Progenitor cell of endocrine pancreas (in vitro differentiated cells): Measurements from ENCODE around the gene NKAIN2. TPM values are rescaled to one million over a fixed set of nuclear protein-coding genes. Genes with fewer than 3 reads are reported as not detected.

Experiments used
- DNase-seq: peaks from one replicate; pipeline ENCODE4 v3.0.0; 2021; ENCODE audit warnings: low spot score; ENCODE audit not compliant: unreplicated experiment
- H3K27ac Mint-ChIP-seq: 2 replicates; pipeline ENCODE4 v1.8.0; 2021; ENCODE audit warnings: mild to moderate bottlenecking, moderate library complexity, mixed read lengths
- H3K27me3 Mint-ChIP-seq: 2 replicates; pipeline ENCODE4 v1.8.0; 2021; ENCODE audit warnings: mixed read lengths
- H3K36me3 Mint-ChIP-seq: 2 replicates; pipeline ENCODE4 v1.8.0; 2022; ENCODE audit warnings: mixed read lengths; ENCODE audit not compliant: insufficient read depth
- H3K4me1 Mint-ChIP-seq: 2 replicates; pipeline ENCODE4 v1.8.0; 2021; ENCODE audit warnings: low read depth, mixed read lengths
- H3K4me3 Mint-ChIP-seq: 2 replicates; pipeline ENCODE4 v1.8.0; 2021; ENCODE audit warnings: low read depth, mild to moderate bottlenecking, moderate library complexity, mixed read lengths
- H3K9me3 Mint-ChIP-seq: 2 replicates; pipeline ENCODE4 v1.8.0; 2021; ENCODE audit warnings: low read depth, mixed read lengths
- total RNA-seq: library from RNA; stranded (reverse); gene quantifications from 2 replicates; pipeline ENCODE4 v1.2.1, GENCODE V29; 2021
- TF ChIP-seq, protein P1 (sequence below): fragments of 200-600 bp; sonication (generic); IDR thresholded peaks from one replicate; pipeline ENCODE4 v1.5.0; 2021; ENCODE audit warnings: antibody characterized with exemption, mild to moderate bottlenecking; ENCODE audit not compliant: unreplicated experiment

NKAIN2 gene
- total RNA-seq, 1 donor from 2014 or later: 2.5 TPM

DNA sequence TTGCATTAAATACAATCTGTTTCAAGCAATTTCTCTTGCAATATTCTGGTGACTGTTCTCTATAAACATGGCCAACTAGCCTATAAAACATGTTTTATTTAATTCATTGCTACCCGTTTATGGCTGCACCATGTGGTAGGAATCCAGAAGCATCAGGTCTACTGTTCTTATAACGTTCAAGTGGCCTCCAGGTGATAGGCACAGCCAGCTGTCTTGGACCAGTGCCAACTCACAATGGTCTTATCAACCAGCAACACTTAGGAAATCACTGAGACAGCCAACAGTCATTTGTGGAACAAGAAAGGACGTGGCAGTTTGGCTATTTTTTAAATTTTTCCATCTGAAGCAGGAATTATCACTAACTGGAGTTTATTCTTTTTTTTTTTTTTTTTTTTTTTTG, 193.6 kb downstream of the NKAIN2 start:
- no peak overlapping the region for H3K4me3 Mint-ChIP-seq
- no peak for DNase-seq
- TF ChIP-seq, protein P1, sequence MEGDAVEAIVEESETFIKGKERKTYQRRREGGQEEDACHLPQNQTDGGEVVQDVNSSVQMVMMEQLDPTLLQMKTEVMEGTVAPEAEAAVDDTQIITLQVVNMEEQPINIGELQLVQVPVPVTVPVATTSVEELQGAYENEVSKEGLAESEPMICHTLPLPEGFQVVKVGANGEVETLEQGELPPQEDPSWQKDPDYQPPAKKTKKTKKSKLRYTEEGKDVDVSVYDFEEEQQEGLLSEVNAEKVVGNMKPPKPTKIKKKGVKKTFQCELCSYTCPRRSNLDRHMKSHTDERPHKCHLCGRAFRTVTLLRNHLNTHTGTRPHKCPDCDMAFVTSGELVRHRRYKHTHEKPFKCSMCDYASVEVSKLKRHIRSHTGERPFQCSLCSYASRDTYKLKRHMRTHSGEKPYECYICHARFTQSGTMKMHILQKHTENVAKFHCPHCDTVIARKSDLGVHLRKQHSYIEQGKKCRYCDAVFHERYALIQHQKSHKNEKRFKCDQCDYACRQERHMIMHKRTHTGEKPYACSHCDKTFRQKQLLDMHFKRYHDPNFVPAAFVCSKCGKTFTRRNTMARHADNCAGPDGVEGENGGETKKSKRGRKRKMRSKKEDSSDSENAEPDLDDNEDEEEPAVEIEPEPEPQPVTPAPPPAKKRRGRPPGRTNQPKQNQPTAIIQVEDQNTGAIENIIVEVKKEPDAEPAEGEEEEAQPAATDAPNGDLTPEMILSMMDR: no peak
- no peaks in the 10 kb centered on the region for H3K36me3 Mint-ChIP-seq
- H3K4me1 Mint-ChIP-seq: peaks cover 11% of the 10 kb centered on the region
- H3K27me3 Mint-ChIP-seq: no peaks in the 10 kb centered on the region
- H3K27ac Mint-ChIP-seq: no peak overlapping the region
- no peaks in the 10 kb centered on the region for H3K9me3 Mint-ChIP-seq

DNA sequence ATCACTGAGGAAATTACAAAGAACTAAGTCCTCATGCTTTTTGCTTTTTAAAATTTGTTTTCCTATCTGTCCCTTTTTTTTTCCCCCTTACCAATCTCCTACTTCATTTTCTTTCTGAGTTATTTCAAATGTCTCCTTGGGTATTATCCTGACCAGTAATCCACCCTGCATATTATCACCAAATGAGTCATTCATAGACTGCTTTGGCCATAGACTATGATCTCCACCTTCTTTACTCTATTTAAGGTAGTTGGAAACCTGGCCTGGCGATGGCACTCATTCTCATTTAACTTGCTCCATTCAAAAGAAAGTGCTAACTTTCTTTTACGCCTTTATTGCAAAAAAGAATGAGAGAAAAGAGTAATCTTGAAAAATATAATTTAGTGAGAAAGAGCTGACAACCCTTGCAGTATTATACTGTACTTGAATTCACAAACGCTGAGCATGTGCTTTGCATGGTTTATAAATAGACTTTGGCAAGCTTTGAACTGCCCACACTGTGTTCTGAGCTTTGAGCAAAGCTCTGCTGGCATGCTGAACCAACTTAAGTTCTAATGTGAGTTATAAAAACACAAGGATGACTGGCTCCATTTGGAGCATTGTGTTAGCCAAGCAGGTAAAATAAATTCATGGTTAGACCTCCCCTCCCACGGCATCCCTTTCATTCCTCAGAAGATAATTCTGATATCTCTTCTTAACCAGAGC, 198.9 kb downstream of the NKAIN2 start:
- H3K27me3 Mint-ChIP-seq: no peaks in the 10 kb centered on the region
- TF ChIP-seq, protein P1: no peak
- peaks cover 2% of the 10 kb centered on the region for H3K4me1 Mint-ChIP-seq
- no peaks in the 10 kb centered on the region for H3K36me3 Mint-ChIP-seq
- H3K4me3 Mint-ChIP-seq: no peak overlapping the region
- H3K27ac Mint-ChIP-seq: no peak overlapping the region
- no peaks in the 10 kb centered on the region for H3K9me3 Mint-ChIP-seq
- no peak for DNase-seq

DNA sequence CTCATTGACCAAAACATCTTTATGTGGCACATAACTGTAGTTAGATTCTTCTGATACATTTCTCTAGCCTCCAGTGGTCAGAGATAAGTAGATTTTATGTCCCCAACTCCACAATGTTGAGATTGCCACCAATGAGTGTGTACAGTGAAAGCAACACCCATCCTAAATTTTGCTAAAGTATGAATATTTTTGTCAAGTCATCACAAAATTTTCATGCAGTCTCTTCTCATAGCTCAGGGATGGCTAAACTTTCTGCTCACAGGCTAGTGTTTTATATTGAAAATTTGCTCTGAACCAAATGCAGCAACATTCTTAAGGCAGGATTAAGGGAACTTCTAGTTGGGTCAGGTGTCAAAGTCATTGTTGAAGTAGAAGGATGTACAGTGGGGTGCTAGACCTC, 203.6 kb downstream of the NKAIN2 start:
- Mint-ChIP-seq H3K27me3 (no peaks in the 10 kb centered on the region), H3K27ac (no peak overlapping the region), H3K4me1 (peaks cover 25% of the 10 kb centered on the region), H3K4me3 (no peak overlapping the region), H3K36me3 (no peaks in the 10 kb centered on the region), H3K9me3 (no peaks in the 10 kb centered on the region)
- TF ChIP-seq, protein P1: no peak
- DNase-seq: no peak

DNA sequence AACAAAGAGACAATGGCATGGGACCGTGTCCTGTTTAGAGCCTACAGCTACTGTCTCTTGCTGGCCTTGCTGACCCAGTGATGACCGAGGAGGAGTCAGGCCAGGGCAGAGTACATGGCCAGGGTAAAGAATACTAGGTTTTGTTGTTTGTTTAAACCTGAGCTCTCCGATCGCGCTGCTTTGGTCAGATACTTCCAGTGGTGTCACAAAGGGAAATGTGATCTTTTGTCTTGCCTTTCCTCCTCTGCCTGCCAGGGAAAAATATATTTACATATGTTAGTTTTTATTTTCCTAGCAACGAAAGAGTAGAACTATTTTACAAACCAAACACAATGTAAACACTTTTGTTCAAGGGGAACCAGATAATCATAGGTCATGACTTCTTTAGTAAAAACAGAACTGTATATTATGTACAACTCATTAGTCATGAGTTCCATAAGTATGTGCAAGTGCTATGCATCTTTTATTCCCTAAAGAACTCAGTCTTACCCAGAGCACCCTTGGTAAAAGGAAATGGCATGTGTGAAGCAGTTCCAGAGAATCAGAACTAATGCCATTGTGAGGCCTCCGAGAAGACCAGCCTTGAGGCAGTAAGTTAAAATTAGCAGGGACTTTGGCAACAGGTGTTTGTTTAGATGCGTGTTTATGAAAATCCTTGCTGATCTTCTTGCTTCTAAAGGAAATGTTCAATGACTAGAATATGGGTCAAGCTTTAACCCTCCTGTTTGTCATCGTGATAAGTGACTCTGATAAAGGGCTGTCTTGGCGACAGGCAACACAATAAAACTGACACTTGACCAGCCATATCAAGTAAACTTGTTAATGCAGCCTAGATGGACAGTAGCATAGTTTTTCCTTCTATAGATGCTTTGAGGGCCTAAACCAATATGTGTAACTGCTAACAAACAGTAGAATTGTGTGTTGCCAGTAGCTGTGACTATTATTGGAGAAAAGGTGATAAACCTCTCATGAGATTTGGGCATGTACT, 204.6 kb downstream of the NKAIN2 start:
- H3K36me3 Mint-ChIP-seq: no peaks in the 10 kb centered on the region
- no peak overlapping the region for H3K27ac Mint-ChIP-seq
- TF ChIP-seq, protein P1: no peak
- no peak for DNase-seq
- H3K4me1 Mint-ChIP-seq: peaks cover 25% of the 10 kb centered on the region
- no peaks in the 10 kb centered on the region for H3K9me3 Mint-ChIP-seq
- H3K4me3 Mint-ChIP-seq: no peak overlapping the region
- no peaks in the 10 kb centered on the region for H3K27me3 Mint-ChIP-seq

DNA sequence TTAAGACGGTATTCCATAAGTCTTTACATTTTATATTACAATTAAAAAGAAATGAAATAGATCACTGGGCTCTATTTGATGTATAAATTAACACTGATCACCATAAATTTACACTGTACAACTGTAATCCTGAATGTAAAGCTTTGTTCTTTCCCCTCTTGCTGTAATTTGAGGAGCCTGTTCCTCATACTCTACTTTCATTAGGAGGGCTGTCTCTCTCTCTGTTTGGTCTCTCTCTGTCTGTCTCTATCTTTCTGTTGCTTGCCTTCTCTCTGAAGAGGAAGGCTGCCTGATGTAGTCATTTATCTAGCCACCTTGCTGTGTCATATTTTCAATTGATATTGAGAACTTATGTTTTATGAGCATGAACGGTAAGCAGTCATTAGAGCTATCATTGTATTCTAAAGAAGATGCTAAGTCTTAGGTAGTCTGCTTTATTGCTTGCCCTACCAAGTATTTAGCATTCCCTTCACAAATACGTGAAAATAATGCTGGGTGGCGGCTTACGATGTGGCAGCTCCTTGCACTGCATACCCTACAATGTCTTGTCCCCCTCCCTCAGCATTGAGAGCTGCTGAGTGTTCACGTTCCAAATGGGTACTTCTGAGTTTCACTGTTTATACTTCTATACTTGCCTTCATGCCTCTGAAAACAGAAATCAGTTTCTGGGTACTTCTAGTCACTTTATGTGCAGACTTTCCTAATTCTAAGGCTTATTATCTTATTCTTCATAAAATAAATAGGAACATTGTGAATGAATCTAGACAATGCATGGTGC, 205.5 kb downstream of the NKAIN2 start:
- TF ChIP-seq, protein P1: no peak
- H3K9me3 Mint-ChIP-seq: no peaks in the 10 kb centered on the region
- no peak for DNase-seq
- H3K4me3 Mint-ChIP-seq: no peak overlapping the region
- no peaks in the 10 kb centered on the region for H3K36me3 Mint-ChIP-seq
- H3K27ac Mint-ChIP-seq: no peak overlapping the region
- H3K4me1 Mint-ChIP-seq: peaks cover 25% of the 10 kb centered on the region
- no peaks in the 10 kb centered on the region for H3K27me3 Mint-ChIP-seq
